ENCODE results near the gene CPAMD8. TPM values are rescaled to one million over a fixed set of nuclear protein-coding genes. Genes with fewer than 3 reads are reported as not detected.

The CPAMD8 gene
- total and polyA plus RNA-seq, 9 of the 15 experiments (the other 6 are each of a cell fraction or from before 2014, with no cell fraction given) = 0.20 to 2.1 (median 1.3) TPM

DNA sequence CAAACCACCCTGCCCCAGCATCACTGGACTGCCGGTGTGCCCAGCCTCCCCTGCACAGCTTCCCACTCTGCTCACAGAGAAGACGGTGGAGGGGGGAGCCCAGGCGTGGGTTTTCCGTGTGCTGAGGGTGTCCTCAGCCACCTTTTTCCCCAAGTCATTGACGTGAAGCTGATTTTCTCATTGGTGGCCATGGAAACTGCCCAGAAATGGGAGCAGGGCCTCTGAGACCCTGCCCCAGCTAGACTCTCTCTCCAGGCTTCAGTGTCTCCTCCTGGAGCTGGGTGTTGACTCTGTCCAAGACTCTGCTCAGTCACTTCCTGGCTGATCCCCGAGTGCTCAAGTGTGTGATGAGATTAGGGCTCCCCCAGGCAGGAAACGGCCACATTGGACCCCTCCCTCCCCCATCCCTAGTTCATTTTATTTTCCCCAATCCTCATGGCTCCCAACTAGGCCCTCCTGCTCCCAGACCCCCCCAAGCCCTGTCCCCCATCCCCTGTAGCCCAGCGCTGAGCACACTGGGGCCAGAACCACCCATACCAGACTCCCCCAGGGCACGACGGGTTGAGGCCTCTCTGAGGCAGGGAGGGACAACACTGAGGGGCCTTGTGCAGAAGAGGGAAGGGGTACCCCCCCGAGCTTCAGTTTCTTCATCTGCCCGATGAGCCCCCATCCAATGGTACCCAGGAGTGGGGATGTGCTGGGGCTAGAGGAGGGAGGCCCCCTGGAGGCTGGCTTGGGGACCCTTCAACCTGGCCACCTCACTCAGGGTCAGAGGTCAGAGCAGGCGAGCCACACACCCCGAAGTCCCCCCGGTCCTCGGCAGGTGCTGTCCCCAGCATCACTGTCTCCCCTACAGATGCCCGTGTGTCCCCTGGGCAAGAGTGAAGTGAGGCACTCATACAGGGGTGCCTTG, 139.0 kb downstream of the CPAMD8 start (continued):
- TF ChIP-seq, protein P1, sequence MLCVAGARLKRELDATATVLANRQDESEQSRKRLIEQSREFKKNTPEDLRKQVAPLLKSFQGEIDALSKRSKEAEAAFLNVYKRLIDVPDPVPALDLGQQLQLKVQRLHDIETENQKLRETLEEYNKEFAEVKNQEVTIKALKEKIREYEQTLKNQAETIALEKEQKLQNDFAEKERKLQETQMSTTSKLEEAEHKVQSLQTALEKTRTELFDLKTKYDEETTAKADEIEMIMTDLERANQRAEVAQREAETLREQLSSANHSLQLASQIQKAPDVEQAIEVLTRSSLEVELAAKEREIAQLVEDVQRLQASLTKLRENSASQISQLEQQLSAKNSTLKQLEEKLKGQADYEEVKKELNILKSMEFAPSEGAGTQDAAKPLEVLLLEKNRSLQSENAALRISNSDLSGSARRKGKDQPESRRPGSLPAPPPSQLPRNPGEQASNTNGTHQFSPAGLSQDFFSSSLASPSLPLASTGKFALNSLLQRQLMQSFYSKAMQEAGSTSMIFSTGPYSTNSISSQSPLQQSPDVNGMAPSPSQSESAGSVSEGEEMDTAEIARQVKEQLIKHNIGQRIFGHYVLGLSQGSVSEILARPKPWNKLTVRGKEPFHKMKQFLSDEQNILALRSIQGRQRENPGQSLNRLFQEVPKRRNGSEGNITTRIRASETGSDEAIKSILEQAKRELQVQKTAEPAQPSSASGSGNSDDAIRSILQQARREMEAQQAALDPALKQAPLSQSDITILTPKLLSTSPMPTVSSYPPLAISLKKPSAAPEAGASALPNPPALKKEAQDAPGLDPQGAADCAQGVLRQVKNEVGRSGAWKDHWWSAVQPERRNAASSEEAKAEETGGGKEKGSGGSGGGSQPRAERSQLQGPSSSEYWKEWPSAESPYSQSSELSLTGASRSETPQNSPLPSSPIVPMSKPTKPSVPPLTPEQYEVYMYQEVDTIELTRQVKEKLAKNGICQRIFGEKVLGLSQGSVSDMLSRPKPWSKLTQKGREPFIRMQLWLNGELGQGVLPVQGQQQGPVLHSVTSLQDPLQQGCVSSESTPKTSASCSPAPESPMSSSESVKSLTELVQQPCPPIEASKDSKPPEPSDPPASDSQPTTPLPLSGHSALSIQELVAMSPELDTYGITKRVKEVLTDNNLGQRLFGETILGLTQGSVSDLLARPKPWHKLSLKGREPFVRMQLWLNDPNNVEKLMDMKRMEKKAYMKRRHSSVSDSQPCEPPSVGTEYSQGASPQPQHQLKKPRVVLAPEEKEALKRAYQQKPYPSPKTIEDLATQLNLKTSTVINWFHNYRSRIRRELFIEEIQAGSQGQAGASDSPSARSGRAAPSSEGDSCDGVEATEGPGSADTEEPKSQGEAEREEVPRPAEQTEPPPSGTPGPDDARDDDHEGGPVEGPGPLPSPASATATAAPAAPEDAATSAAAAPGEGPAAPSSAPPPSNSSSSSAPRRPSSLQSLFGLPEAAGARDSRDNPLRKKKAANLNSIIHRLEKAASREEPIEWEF (CRISPR knock-in tag; IDR thresholded peaks at IDR 0.05) = no peak
- TF ChIP-seq, protein P2, sequence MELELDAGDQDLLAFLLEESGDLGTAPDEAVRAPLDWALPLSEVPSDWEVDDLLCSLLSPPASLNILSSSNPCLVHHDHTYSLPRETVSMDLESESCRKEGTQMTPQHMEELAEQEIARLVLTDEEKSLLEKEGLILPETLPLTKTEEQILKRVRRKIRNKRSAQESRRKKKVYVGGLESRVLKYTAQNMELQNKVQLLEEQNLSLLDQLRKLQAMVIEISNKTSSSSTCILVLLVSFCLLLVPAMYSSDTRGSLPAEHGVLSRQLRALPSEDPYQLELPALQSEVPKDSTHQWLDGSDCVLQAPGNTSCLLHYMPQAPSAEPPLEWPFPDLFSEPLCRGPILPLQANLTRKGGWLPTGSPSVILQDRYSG (tag; conservative IDR thresholded peaks at IDR 0.05; ENCODE audit: low read depth) = no peak
- TF ChIP-seq, protein P3, sequence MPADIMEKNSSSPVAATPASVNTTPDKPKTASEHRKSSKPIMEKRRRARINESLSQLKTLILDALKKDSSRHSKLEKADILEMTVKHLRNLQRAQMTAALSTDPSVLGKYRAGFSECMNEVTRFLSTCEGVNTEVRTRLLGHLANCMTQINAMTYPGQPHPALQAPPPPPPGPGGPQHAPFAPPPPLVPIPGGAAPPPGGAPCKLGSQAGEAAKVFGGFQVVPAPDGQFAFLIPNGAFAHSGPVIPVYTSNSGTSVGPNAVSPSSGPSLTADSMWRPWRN (IDR thresholded peaks at IDR 0.05; ENCODE audit: low read depth) = no peak
- TF ChIP-seq, protein P4, sequence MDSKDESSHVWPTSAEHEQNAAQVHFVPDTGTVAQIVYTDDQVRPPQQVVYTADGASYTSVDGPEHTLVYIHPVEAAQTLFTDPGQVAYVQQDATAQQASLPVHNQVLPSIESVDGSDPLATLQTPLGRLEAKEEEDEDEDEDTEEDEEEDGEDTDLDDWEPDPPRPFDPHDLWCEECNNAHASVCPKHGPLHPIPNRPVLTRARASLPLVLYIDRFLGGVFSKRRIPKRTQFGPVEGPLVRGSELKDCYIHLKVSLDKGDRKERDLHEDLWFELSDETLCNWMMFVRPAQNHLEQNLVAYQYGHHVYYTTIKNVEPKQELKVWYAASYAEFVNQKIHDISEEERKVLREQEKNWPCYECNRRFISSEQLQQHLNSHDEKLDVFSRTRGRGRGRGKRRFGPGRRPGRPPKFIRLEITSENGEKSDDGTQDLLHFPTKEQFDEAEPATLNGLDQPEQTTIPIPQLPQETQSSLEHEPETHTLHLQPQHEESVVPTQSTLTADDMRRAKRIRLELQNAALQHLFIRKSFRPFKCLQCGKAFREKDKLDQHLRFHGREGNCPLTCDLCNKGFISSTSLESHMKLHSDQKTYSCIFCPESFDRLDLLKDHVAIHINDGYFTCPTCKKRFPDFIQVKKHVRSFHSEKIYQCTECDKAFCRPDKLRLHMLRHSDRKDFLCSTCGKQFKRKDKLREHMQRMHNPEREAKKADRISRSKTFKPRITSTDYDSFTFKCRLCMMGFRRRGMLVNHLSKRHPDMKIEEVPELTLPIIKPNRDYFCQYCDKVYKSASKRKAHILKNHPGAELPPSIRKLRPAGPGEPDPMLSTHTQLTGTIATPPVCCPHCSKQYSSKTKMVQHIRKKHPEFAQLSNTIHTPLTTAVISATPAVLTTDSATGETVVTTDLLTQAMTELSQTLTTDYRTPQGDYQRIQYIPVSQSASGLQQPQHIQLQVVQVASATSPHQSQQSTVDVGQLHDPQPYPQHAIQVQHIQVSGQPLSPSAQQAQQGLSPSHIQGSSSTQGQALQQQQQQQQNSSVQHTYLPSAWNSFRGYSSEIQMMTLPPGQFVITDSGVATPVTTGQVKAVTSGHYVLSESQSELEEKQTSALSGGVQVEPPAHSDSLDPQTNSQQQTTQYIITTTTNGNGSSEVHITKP (IDR thresholded peaks at IDR 0.05; ENCODE audit: partially characterized antibody) = peak; percentile 93
- peak; percentile 52 for TF ChIP-seq HDAC3 (IDR thresholded peaks at IDR 0.05; ENCODE audit: borderline replicate concordance, partially characterized antibody)
- TF ChIP-seq, protein P5, sequence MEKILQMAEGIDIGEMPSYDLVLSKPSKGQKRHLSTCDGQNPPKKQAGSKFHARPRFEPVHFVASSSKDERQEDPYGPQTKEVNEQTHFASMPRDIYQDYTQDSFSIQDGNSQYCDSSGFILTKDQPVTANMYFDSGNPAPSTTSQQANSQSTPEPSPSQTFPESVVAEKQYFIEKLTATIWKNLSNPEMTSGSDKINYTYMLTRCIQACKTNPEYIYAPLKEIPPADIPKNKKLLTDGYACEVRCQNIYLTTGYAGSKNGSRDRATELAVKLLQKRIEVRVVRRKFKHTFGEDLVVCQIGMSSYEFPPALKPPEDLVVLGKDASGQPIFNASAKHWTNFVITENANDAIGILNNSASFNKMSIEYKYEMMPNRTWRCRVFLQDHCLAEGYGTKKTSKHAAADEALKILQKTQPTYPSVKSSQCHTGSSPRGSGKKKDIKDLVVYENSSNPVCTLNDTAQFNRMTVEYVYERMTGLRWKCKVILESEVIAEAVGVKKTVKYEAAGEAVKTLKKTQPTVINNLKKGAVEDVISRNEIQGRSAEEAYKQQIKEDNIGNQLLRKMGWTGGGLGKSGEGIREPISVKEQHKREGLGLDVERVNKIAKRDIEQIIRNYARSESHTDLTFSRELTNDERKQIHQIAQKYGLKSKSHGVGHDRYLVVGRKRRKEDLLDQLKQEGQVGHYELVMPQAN (IDR thresholded peaks at IDR 0.05; ENCODE audit: borderline replicate concordance) = no peak
- TF ChIP-seq HNRNPUL1 (IDR thresholded peaks at IDR 0.05; ENCODE audit: low read length) = no peak
- TF ChIP-seq, protein P6, sequence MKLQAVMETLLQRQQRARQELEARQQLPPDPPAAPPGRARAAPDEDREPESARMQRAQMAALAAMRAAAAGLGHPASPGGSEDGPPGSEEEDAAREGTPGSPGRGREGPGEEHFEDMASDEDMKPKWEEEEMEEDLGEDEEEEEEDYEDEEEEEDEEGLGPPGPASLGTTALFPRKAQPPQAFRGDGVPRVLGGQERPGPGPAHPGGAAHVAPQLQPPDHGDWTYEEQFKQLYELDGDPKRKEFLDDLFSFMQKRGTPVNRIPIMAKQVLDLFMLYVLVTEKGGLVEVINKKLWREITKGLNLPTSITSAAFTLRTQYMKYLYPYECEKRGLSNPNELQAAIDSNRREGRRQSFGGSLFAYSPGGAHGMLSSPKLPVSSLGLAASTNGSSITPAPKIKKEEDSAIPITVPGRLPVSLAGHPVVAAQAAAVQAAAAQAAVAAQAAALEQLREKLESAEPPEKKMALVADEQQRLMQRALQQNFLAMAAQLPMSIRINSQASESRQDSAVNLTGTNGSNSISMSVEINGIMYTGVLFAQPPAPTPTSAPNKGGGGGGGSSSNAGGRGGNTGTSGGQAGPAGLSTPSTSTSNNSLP (IDR thresholded peaks at IDR 0.05; ENCODE audit: borderline replicate concordance, low read depth, low read length) = no peak
- peak; percentile 94; the same call in 1 of the 2 replicates for TF ChIP-seq ZBTB7A (IDR thresholded peaks at IDR 0.05; ENCODE audit: borderline replicate concordance, control insufficient read depth, low read depth, low read length)
